GM19099 (cell line): ENCODE results near the gene RNF113B.

Experiments
- POLR2A ChIP-seq: IDR thresholded peaks from 3 replicates; pipeline ENCODE4 v1.6.1; 2011; ENCODE audit warnings: low read depth; ENCODE audit not compliant: insufficient read length; ENCODE audit errors: extremely low read depth

RNF113B gene

GRCh38 chr13:98176777-98177608, at the start of gene RNF113B:
Gene RNF113B, minus strand, starts transcription at chr13:98177269. Its CDS starts 33 bp downstream, at chr13:98177236.
- TF ChIP-seq POLR2A, result no peak

GRCh38 chr13:98226496-98226895, 49.4 kb upstream of the RNF113B start:
- no peak for TF ChIP-seq POLR2A

DNA sequence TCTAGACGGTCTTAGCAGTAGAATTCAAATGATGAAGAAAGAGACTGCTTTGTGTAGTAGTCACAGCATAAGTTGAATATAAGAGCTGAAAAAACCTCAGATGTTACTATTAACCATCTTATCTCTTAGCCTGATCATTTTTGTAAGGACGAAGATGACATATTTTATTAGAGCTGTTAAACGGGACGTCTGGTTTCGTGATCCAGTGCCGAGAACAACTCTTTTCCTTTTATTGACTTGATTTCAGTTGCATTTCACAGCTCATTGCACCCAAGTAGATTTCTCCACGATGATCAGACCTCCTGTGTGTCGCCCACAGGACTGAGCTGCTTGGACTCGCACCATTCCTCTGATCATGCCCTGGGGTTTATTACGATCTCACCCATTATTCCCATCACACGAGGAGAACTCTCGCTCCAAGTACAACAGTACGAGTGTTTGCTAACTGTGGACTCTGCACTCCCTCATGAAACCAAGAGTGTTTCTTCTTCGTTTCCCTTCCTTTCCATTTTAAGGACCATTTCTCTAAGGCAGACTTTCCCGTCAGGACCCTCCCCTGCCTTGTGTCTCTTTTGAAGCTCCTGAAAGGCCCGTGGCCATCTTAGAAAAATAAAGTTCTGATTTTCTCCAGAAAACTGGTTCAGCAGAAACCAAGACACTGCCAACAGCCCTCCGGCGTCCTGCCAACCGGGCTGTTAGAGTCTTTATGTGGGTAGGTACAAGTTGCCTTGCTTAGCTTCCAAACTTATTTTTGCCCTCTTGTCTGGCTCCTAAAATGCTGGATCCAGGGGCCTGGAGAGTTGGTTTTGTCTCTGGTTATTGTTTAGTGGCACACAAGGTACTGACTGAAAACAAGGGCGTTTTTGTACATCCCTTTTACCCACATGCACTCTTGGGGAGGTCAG, 48.2 kb upstream of the RNF113B start:
- TF ChIP-seq POLR2A, result no peak

DNA sequence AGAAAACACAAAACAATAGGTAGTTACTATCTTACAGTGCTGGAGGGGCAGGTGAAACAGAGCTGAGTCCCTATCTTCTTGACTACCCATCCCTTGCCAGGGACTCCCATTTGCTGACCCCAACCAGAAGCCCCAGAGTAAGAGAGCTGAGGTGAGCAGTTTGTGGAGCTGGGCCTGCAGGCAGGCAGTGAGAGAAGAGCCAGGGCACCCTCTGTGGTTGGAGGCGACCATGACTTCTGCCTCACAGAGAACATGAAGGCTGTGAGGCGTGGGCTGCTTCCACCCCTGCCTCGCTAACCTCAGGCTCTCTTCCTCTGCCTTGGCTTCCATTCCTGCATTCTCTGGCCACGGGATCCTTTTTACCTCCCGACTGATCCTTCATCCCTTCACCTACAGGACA, 47.5 kb upstream of the RNF113B start:
- TF ChIP-seq POLR2A, result no peak

DNA sequence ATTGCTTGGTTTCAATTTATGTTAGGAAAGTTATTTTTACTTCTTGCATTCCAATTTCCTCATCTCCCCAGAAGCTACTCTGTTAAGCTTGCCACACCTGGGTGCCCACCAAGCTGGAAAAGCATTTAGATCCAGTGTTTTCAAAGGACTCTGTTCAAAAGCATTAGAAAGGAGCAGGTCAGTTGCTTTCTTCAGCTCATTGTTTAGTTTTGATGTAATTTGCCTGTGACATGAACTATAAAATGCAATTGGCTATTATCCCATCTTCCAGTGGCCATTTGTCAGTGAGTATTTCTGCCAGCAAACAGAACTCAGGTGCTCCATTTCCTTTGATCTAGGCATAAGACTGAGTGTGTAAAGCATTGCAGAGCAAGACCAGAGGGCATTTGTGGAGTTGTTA, 46.7 kb upstream of the RNF113B start:
- TF ChIP-seq POLR2A, result no peak

DNA sequence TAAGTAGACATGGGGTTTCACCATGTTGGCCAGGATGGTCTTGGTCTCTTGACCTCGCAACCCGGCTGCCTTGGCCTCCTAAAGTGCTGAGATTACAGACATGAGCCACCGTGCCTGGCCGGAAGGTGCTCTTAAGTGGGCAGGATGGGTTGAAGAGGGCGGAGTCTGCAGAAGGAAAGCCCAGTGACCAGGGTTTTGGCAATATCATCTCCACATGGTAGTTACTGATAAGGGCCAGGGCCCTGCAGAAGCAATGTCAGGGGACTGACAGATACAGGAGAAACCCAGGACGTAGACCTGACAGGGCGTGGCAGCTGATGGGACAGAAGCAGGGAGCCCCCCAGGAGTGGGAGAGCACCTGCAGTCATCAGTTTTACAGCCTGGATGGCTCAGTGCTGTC, 45.7 kb upstream of the RNF113B start:
- TF ChIP-seq POLR2A, result no peak

DNA sequence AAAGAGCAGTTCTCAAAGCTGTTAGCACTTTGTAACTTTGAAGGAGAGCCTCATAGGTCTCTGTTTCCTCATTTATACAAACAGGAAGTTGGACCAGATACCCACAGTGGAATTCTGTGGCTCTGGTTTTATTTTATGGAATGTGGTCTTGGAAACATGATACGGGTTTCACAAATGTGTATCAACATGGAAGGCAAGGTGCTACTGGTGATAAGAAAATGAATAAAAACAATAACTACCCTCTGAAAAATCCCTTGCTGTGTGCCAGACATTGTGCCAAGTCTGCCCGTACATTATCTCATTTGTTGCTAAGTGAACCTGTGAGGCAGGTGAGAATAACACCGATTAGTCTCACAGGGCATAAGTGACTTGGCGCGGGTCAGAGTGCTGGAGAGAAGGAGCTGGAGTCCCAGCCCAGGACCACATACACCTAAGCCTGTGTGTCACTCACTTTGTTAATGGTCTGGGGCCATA, 45.0 kb upstream of the RNF113B start:
- no peak for TF ChIP-seq POLR2A

DNA sequence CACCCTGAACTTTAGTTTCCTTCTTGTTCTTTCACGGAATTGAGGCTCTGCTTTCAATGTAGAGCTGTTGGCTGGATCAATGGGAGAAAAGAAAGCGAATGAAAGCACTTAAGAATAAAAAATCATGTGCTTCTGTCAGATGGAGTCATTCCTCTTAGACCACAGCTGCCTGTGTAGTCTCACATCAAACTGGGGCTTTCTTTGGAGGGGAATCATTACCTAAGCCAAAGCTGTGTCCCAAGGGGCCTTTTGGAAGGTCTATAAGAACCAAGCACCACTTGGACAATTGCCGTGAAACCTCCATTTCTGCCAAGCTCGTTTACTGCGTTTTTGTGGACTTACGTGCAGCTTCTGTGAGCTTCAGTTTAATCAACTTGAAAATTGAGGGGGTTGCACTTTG, 44.2 kb upstream of the RNF113B start:
- TF ChIP-seq POLR2A, result no peak

GRCh38 chr13:98220271-98220791, 43.3 kb upstream of the RNF113B start:
- TF ChIP-seq POLR2A, result no peak

GRCh38 chr13:98219685-98220084, 42.6 kb upstream of the RNF113B start:
- TF ChIP-seq POLR2A, result no peak

GRCh38 chr13:98217597-98217996, 40.5 kb upstream of the RNF113B start:
- no peak for TF ChIP-seq POLR2A

DNA sequence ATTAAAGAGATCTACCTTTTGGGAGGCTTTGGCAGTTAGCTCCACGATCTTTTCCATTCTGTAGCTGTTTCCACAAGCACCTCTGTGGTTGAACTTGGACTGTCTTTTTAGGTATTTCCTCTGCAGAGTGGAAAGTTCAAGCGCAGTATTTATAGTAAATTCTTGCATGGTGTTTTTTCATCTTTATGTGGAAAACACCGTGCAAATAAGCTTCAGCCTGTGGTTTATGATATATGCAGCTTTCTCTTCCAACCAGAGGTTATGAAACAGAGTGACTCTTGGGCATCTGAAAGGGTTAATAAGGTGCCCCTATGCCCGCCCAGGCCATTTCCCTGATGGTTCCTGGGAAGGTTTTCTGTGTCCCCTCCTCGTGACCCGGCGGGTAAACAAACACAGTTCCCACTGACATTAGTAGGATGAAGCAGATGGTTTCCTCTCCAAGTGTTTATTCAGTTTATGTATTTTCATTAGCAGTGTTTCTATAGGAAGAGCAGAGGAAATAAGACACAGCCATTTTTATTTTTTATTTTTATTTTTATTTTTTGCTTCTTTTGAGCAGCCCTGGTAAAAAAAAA, 39.7 kb upstream of the RNF113B start:
- no peak for TF ChIP-seq POLR2A

GRCh38 chr13:98216135-98216565, 39.1 kb upstream of the RNF113B start:
- TF ChIP-seq POLR2A, result no peak

DNA sequence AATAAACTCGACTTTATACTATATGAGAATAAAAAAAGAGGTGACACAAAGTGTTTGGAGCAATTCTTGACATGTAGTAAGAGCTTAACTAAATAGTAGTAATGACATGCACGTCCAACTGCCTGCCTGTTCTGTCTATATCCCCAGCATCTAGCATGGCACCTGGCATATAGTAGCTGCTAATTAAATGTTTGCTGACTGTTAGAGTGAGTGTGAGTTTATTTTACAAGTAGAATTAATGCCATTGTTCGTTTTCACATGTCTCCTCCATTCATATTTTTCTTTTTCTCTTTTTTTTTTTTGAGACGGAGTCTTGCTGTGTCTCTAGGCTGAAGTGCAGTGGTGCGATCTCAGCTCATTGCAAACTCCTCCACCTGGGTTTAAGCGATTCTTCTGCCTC, 38.4 kb upstream of the RNF113B start:
- no peak for TF ChIP-seq POLR2A

GRCh38 chr13:98214707-98215106, 37.6 kb upstream of the RNF113B start:
- no peak for TF ChIP-seq POLR2A
